ENCODE measurements around the gene UBE2D1. TPM values are rescaled to one million over a fixed set of nuclear protein-coding genes. Genes with fewer than 3 reads are reported as not detected.

Gene UBE2D1
- total and polyA plus RNA-seq, 9 donors, result 7.0 to 18.0 (median 14.1) TPM

DNA sequence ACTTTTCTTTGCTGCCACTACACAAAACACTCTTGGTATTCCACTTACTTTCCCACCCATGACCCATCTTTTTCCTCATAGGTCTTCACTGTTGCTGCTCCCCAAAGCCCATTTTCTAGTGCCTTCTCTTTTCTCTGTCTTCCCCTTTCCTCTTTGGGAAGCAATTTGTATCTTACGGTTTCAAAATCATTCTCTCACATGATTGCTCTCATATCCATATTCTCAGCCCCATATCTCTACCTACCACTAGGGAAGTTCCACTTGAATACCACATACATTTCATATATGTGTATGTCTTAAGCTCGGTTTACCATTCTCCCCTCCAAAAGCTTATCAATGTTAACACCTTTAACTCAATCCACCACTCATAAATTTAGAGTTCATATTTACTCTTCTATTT, 3.2 kb upstream of the UBE2D1 start:
- H3K27me3 ChIP-seq (ENCODE audit: control insufficient read depth, insufficient read depth, low read length), result no peaks in the 10 kb centered on the region
- no CpG with 5 or more reads among the region's 2 CpGs for WGBS (ENCODE audit: insufficient coverage)
- no peak overlapping the region for H3K4me3 ChIP-seq (ENCODE audit: low read length)
- H3K36me3 ChIP-seq (ENCODE audit: control insufficient read depth, insufficient read depth, low read length), result no peaks in the 10 kb centered on the region
- no peak overlapping the region for H3K27ac ChIP-seq (ENCODE audit: low read length)
- H3K4me1 ChIP-seq (ENCODE audit: control insufficient read depth, insufficient read depth, low read length), result peaks cover 7% of the 10 kb centered on the region
- DNase-seq, result no peak
- no peaks in the 10 kb centered on the region for H3K9me3 ChIP-seq (replicated peaks; ENCODE audit: control insufficient read depth, low read depth, low read length)

DNA sequence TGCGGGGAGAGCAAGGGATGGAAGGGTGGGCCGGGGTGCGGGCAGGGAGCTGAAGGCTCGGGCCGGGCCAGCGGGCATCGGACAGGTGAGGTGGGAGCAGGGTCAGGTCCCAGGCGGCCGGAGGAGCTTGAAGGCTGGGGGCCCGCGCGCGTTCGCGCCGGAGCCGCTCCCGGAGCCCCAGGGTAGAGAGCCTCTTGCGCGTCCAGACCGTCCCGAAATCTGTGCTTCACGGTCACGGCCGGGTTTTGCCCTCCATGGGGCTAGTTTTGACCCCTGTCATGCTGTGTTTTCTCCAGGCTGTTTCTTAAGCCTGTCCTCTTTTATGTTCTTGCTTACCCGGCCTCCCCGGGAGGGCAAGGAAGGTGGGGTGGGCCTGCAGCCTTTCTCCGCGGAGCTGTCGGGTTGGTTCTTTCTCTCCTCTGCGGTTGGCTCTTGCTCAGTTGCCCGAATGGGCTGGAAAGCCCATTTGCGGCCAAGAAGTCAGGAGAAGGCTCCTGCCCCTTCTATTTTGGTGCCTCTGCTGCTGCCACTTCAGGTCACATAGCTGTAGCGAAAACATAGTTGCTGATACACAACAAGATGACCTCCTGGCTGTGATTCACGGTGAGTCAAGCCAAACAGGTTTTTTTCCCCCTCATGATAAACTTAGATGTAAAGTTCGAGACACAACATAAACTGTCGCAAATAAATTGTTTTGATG, 650 bp downstream of the UBE2D1 start:
- DNase-seq, result peak; percentile 24
- WGBS (ENCODE audit: insufficient coverage), result under 1% methylated on average over 34 of the region's 37 CpGs
- no peaks in the 10 kb centered on the region for H3K9me3 ChIP-seq (replicated peaks; ENCODE audit: control insufficient read depth, low read depth, low read length)
- peak overlapping the region; percentile 81 for H3K4me3 ChIP-seq (ENCODE audit: low read length)
- H3K27ac ChIP-seq (ENCODE audit: low read length), result no peak overlapping the region
- no peaks in the 10 kb centered on the region for H3K27me3 ChIP-seq (ENCODE audit: control insufficient read depth, insufficient read depth, low read length)
- no peaks in the 10 kb centered on the region for H3K36me3 ChIP-seq (ENCODE audit: control insufficient read depth, insufficient read depth, low read length)
- H3K4me1 ChIP-seq (ENCODE audit: control insufficient read depth, insufficient read depth, low read length), result peaks cover 4% of the 10 kb centered on the region

DNA sequence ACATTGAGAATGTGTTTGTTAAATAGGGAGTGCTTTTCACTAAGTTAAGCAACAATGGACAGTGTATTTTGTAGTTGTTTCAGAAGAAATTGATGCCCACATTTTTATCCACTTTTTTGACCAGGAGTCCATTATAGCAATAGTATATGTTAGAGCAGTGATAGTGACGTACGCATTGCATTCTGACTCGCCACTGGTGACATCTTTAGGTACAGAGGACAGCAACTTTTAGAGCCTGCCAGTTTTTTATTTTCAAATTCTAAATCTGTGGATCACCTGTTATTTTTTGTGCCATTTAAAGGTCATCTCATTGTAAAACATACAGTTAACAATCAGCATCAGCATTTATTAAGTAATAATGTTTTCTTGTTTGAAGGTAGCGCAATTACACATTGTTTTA, 1.4 kb downstream of the UBE2D1 start:
- Histone ChIP-seq H3K9me3 (replicated peaks; ENCODE audit: control insufficient read depth, low read depth, low read length) (no peaks in the 10 kb centered on the region), H3K4me1 (ENCODE audit: control insufficient read depth, insufficient read depth, low read length) (peaks cover 4% of the 10 kb centered on the region), H3K27me3 (ENCODE audit: control insufficient read depth, insufficient read depth, low read length) (no peaks in the 10 kb centered on the region), H3K4me3 (ENCODE audit: low read length) (no peak overlapping the region), H3K36me3 (ENCODE audit: control insufficient read depth, insufficient read depth, low read length) (no peaks in the 10 kb centered on the region), H3K27ac (ENCODE audit: low read length) (no peak overlapping the region)
- DNase-seq, result no peak
- WGBS (ENCODE audit: insufficient coverage), result 40% methylated on average over 1 of the region's 4 CpGs

DNA sequence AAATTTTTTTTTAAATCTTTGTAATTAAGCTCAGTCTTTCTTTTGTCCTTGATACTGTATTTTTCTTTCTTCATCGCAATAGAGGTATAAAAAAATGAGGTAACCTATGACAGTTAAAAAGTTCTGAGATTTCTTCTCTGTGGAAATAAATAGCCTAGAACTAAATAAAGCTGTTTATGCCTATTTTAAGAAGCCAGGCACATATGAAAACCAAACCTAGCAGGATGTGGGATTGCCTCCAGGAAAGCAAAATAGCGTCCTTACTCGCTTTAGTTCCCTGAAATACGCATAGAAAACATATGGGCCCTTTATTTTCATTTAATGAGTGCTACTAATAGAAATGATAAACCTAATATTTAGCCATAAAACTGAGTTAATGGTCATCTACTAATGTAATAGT, 6.6 kb downstream of the UBE2D1 start:
- no peaks in the 10 kb centered on the region for H3K9me3 ChIP-seq (replicated peaks; ENCODE audit: control insufficient read depth, low read depth, low read length)
- H3K27me3 ChIP-seq (ENCODE audit: control insufficient read depth, insufficient read depth, low read length), result no peaks in the 10 kb centered on the region
- WGBS (ENCODE audit: insufficient coverage), result no CpG with 5 or more reads among the region's 4 CpGs
- H3K27ac ChIP-seq (ENCODE audit: low read length), result no peak overlapping the region
- no peaks in the 10 kb centered on the region for H3K36me3 ChIP-seq (ENCODE audit: control insufficient read depth, insufficient read depth, low read length)
- no peaks in the 10 kb centered on the region for H3K4me1 ChIP-seq (ENCODE audit: control insufficient read depth, insufficient read depth, low read length)
- no peak overlapping the region for H3K4me3 ChIP-seq (ENCODE audit: low read length)
- no peak for DNase-seq

DNA sequence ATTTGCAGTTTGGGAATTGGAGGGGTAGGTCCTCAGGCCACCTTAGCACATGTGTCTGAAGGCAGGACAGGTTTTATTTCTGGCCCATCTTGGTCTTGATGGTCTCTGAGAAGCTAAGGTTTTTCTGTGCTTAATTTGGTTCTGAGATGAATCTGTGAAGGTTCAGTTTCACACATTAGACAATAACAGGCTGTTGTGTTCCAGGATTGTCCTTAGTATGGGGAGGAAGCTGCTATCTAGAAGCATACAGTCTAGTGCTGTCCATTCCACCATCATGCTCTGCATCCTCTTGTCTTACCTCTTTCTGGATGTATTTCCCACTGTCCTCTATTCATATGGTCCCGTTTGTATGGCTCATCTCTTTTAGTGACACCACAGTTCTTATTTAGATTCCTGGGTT, 7.1 kb downstream of the UBE2D1 start:
- H3K27ac ChIP-seq (ENCODE audit: low read length), result no peak overlapping the region
- H3K4me3 ChIP-seq (ENCODE audit: low read length), result no peak overlapping the region
- no peaks in the 10 kb centered on the region for H3K27me3 ChIP-seq (ENCODE audit: control insufficient read depth, insufficient read depth, low read length)
- H3K36me3 ChIP-seq (ENCODE audit: control insufficient read depth, insufficient read depth, low read length), result no peaks in the 10 kb centered on the region
- no peaks in the 10 kb centered on the region for H3K9me3 ChIP-seq (replicated peaks; ENCODE audit: control insufficient read depth, low read depth, low read length)
- no CpG with 5 or more reads among the region's 1 CpG for WGBS (ENCODE audit: insufficient coverage)
- DNase-seq, result no peak
- no peaks in the 10 kb centered on the region for H3K4me1 ChIP-seq (ENCODE audit: control insufficient read depth, insufficient read depth, low read length)

DNA sequence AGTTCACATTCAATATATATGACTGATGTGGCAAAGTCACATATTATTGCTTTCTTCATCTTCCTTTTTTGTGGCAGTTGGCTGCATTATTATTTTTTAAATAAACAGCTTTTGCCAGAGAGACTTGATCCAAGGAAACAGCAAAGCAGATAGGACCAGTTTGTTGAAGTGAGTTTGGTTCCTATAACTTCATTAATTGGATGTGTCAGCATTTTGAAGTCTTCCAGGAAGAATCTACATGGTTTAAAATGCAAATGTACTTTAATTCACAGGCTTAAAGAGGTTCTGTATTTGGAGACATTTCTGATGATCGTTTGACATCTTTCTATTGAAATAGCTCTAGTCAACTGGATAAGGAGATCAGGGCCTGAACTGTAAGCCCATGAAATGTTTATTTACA, 13.2 kb downstream of the UBE2D1 start:
- WGBS (ENCODE audit: insufficient coverage), result no CpG with 5 or more reads among the region's 1 CpG
- DNase-seq, result no peak
- Histone ChIP-seq H3K27ac (ENCODE audit: low read length) (no peak overlapping the region), H3K4me3 (ENCODE audit: low read length) (no peak overlapping the region), H3K9me3 (replicated peaks; ENCODE audit: control insufficient read depth, low read depth, low read length) (no peaks in the 10 kb centered on the region), H3K36me3 (ENCODE audit: control insufficient read depth, insufficient read depth, low read length) (no peaks in the 10 kb centered on the region), H3K27me3 (ENCODE audit: control insufficient read depth, insufficient read depth, low read length) (no peaks in the 10 kb centered on the region), H3K4me1 (ENCODE audit: control insufficient read depth, insufficient read depth, low read length) (no peaks in the 10 kb centered on the region)

DNA sequence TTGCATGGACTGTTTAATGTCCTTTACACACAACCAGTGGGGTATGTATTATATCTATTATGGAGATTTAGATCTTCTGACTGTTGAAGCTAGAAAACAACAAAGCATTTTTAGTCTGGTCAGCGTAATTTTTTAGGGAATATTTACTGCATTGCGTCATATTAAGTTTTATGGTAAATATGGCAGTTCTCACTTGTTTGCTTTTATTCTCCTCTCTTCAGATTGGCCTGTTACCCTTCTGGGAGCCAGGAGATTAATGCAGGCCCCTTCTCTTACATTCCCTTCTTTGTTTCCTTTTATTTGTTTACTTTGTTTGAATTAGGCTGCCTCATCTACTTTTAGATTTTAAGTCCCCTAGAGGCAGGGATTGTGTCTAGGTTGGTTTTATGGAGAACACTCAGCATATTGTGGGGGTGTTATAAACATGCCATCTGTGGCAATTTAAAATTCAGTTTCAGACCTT, 13.8 kb downstream of the UBE2D1 start:
- no peaks in the 10 kb centered on the region for H3K36me3 ChIP-seq (ENCODE audit: control insufficient read depth, insufficient read depth, low read length)
- H3K27me3 ChIP-seq (ENCODE audit: control insufficient read depth, insufficient read depth, low read length), result no peaks in the 10 kb centered on the region
- no peaks in the 10 kb centered on the region for H3K4me1 ChIP-seq (ENCODE audit: control insufficient read depth, insufficient read depth, low read length)
- H3K27ac ChIP-seq (ENCODE audit: low read length), result no peak overlapping the region
- WGBS (ENCODE audit: insufficient coverage), result no CpG with 5 or more reads among the region's 2 CpGs
- no peak for DNase-seq
- no peak overlapping the region for H3K4me3 ChIP-seq (ENCODE audit: low read length)
- no peaks in the 10 kb centered on the region for H3K9me3 ChIP-seq (replicated peaks; ENCODE audit: control insufficient read depth, low read depth, low read length)

DNA sequence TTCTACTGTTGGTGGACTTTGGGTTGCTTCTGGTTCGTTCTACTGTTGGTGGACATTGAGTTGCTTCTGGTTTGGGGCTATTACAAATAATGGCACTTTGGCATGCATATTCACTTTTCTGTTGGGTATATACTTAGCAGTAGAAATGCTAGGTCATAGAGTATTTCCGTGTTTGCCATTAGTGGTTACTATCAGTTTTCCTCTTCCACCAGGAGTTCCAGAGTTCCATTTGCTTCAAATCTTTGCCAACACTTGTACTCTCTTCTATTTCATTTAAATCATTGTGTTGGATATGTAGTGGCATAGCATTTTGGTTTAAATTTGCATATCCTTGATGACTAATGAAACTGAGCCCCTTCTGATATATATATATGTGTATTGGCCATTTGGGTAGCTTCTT, 15.2 kb downstream of the UBE2D1 start:
- Histone ChIP-seq H3K27ac (ENCODE audit: low read length) (no peak overlapping the region), H3K4me1 (ENCODE audit: control insufficient read depth, insufficient read depth, low read length) (no peaks in the 10 kb centered on the region), H3K9me3 (replicated peaks; ENCODE audit: control insufficient read depth, low read depth, low read length) (no peaks in the 10 kb centered on the region), H3K27me3 (ENCODE audit: control insufficient read depth, insufficient read depth, low read length) (no peaks in the 10 kb centered on the region), H3K4me3 (ENCODE audit: low read length) (no peak overlapping the region), H3K36me3 (ENCODE audit: control insufficient read depth, insufficient read depth, low read length) (no peaks in the 10 kb centered on the region)
- DNase-seq, result no peak
- no CpG with 5 or more reads among the region's 2 CpGs for WGBS (ENCODE audit: insufficient coverage)

DNA sequence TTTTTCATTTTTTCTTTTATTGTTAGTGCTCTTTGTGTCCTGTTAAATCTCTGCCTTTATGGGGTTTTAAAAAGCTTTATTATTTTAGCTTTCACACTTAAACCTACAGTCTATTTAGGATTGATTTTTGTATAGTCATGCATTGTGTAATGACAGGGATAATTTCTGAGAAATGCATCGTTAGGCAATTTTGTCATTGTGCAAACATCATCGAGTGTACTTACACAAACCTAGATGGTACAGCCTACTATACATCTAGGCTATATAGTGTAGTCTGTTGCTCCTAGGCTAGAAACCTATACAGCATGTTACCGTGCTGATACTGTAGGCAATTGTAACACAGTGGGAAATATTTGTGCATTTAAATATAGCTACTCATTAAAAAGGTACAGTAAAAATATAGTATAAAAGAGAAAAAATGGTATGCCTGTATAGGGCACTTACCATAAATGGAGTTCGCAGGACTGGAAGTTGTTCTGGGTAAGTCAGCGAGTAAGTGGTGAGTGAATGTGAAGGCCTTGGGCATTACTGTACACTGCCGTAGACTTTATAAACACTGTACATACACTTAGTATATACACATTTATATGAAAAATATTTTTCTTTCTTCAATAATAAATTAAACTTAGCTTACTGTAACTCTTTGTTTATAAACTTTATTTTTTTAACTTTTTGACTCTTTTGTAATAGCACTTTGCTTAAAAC, 16.0 kb downstream of the UBE2D1 start:
- Histone ChIP-seq H3K4me3 (ENCODE audit: low read length) (no peak overlapping the region), H3K36me3 (ENCODE audit: control insufficient read depth, insufficient read depth, low read length) (no peaks in the 10 kb centered on the region), H3K27me3 (ENCODE audit: control insufficient read depth, insufficient read depth, low read length) (no peaks in the 10 kb centered on the region), H3K4me1 (ENCODE audit: control insufficient read depth, insufficient read depth, low read length) (no peaks in the 10 kb centered on the region), H3K27ac (ENCODE audit: low read length) (no peak overlapping the region), H3K9me3 (replicated peaks; ENCODE audit: control insufficient read depth, low read depth, low read length) (no peaks in the 10 kb centered on the region)
- no peak for DNase-seq
- WGBS (ENCODE audit: insufficient coverage), result no CpG with 5 or more reads among the region's 6 CpGs

DNA sequence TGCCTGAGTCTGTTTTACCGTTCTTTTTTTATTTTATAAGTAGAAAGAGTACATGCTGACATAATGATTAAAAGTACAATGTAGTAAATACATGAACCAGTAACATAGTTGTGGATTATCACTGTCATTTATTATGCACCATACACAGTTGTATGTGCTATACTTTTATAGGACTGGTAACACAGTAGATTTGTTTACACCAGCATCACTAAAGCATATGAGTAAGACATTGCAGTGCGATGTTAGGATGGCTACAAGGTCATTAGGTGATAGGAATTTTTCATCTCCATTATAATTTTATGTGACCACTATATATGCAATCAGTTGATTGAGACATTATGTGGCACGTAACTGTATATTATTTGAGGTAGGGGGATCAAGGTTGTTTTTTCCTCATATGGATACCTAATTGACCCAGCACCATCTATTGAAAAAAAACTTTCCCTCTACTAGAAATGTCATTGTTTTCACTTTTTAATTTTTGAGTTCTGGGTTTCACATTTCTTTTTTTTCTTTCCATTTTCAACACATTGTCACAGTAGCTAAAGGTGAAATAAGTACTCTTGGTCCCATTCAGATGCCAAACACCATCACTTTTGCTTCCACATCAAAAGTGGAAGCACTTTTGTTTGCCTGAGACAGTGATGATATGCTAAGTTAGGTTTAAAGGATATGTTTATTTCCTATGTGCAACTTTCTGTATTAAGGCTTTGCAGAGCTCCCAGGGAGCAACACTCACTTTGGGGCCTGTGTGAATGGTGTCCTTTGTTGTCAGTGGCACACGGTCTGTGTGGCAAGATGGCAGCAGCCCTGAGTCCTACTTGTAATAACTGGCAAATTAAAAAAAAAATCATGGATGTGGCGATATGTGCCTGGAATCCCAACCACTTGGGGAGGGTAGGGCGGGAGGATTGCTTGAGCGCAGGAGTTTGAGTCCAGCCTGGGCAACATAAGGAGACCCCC, 17.1 kb downstream of the UBE2D1 start:
- H3K4me3 ChIP-seq (ENCODE audit: low read length), result no peak overlapping the region
- no peaks in the 10 kb centered on the region for H3K9me3 ChIP-seq (replicated peaks; ENCODE audit: control insufficient read depth, low read depth, low read length)
- H3K4me1 ChIP-seq (ENCODE audit: control insufficient read depth, insufficient read depth, low read length), result no peaks in the 10 kb centered on the region
- no peaks in the 10 kb centered on the region for H3K36me3 ChIP-seq (ENCODE audit: control insufficient read depth, insufficient read depth, low read length)
- H3K27me3 ChIP-seq (ENCODE audit: control insufficient read depth, insufficient read depth, low read length), result no peaks in the 10 kb centered on the region
- no peak for DNase-seq
- WGBS (ENCODE audit: insufficient coverage), result 92% methylated on average over 2 of the region's 7 CpGs
- no peak overlapping the region for H3K27ac ChIP-seq (ENCODE audit: low read length)
